Measurements from ENCODE around the gene NET1.
A peak's percentile ranks its signal among the peaks of the same experiment; 100 is the strongest.

NET1 gene

GRCh38 chr10:5442065-5442989 lies 30.0 kb downstream of the NET1 start:
- DNase-seq, result no peak

GRCh38 chr10:5442990-5443370 lies 30.6 kb downstream of the NET1 start:
- no peak for DNase-seq

- no peak for DNase-seq
Observed at GRCh38 chr10:5443429-5443828, 31.1 kb downstream of the NET1 start.

GRCh38 chr10:5445006-5445405 lies 32.6 kb downstream of the NET1 start:
- no peak for DNase-seq

GRCh38 chr10:5446390-5446926 lies 34.1 kb downstream of the NET1 start:
- peak in 42 of 56 donors; percentile 7 to 70 (median 35) for DNase-seq

GRCh38 chr10:5447056-5447455 lies 34.7 kb downstream of the NET1 start:
- DNase-seq, result no peak

- no peak for DNase-seq
Observed at GRCh38 chr10:5447611-5448071, 35.3 kb downstream of the NET1 start.

- DNase-seq, result no peak
Observed at GRCh38 chr10:5448333-5449001, 36.1 kb downstream of the NET1 start.

- no peak for DNase-seq
Observed at GRCh38 chr10:5449227-5449626, 36.9 kb downstream of the NET1 start.

GRCh38 chr10:5449823-5450222 lies 37.5 kb downstream of the NET1 start:
- DNase-seq, result no peak

- DNase-seq, result no peak
Observed at GRCh38 chr10:5450605-5451384, 38.4 kb downstream of the NET1 start.

- DNase-seq, result no peak
Observed at GRCh38 chr10:5453749-5454489, 41.6 kb downstream of the NET1 start.

- no peak for DNase-seq
Observed at GRCh38 chr10:5456563-5456962, 44.2 kb downstream of the NET1 start.

GRCh38 chr10:5457741-5458140 lies 45.4 kb downstream of the NET1 start:
- DNase-seq, result no peak

- DNase-seq, result no peak
Observed at GRCh38 chr10:5458425-5458824, 46.1 kb downstream of the NET1 start.

- no peak for DNase-seq
Observed at GRCh38 chr10:5458949-5459747, 46.8 kb downstream of the NET1 start.

- no peak for DNase-seq
Observed at GRCh38 chr10:5460468-5461202, 48.3 kb downstream of the NET1 start.

- no peak for DNase-seq
Observed at GRCh38 chr10:5461203-5461588, 48.8 kb downstream of the NET1 start.

All from nucleus accumbens (tissue), 56 donors.